ENCODE measurements around the gene SLC22A5.
"Not testable (repeated sequence)": the region's sequence is repeated elsewhere in the genome, so short reads cannot be mapped to it uniquely, and the experiment has no call there.

Gene SLC22A5

GRCh38 chr5:132411304-132412013 is 41.9 kb downstream of the SLC22A5 start:
- Histone ChIP-seq H3F3A (ENCODE audit: low read depth) (no peaks in the 10 kb centered on the region), H2AFZ (ENCODE audit: low read length) (peak overlapping the region; percentile 56; the same call in 1 of the 2 replicates), H4K20me1 (ENCODE audit: insufficient read depth, low read length, poor library complexity, severe bottlenecking) (no peaks in the 10 kb centered on the region), H3K36me3 (ENCODE audit: insufficient read depth, low read length) (no peaks in the 10 kb centered on the region), H3K9me3 (ENCODE audit: insufficient read depth, low read depth, low read length) (no peaks in the 10 kb centered on the region), H3K4me2 (ENCODE audit: low read depth, low read length, poor library complexity, severe bottlenecking) (peak overlapping the region; percentile 95), H3K79me2 (ENCODE audit: insufficient read depth, low read length) (peaks cover 56% of the 10 kb centered on the region), H3K4me1 (ENCODE audit: insufficient read depth, low read length, poor library complexity, severe bottlenecking) (peaks cover 50% of the 10 kb centered on the region), H3K27me3 (ENCODE audit: insufficient read depth, low read length, poor library complexity, severe bottlenecking) (no peaks in the 10 kb centered on the region), H3K9ac (ENCODE audit: low read depth, low read length, poor library complexity, severe bottlenecking) (peak overlapping the region; percentile 98), H3K4me3 (ENCODE audit: low read length, poor library complexity, severe bottlenecking) (peak overlapping the region; percentile 90), H3K9me2 (replicated peaks; ENCODE audit: low read depth, low read length) (no peaks in the 10 kb centered on the region)
- no peak for TF ChIP-seq CTCF (conservative IDR thresholded peaks at IDR 0.05; ENCODE audit: low read length)
- no peak for TF ChIP-seq EZH2phosphoT487 (IDR thresholded peaks at IDR 0.05; ENCODE audit: borderline replicate concordance)

- no peaks in the 10 kb centered on the region for H4K20me1 ChIP-seq (ENCODE audit: insufficient read depth, low read length, poor library complexity, severe bottlenecking)
- H3K27me3 ChIP-seq (ENCODE audit: insufficient read depth, low read length, poor library complexity, severe bottlenecking) = no peaks in the 10 kb centered on the region
- peaks cover 59% of the 10 kb centered on the region for H3K4me1 ChIP-seq (ENCODE audit: insufficient read depth, low read length, poor library complexity, severe bottlenecking)
- H3K9me3 ChIP-seq (ENCODE audit: insufficient read depth, low read depth, low read length) = no peaks in the 10 kb centered on the region
- no peak overlapping the region for H2AFZ ChIP-seq (ENCODE audit: low read length)
- no peaks in the 10 kb centered on the region for H3K9me2 ChIP-seq (replicated peaks; ENCODE audit: low read depth, low read length)
- no peak for TF ChIP-seq EZH2phosphoT487 (IDR thresholded peaks at IDR 0.05; ENCODE audit: borderline replicate concordance)
- TF ChIP-seq CTCF (conservative IDR thresholded peaks at IDR 0.05; ENCODE audit: low read length) = no peak
- peaks cover 71% of the 10 kb centered on the region for H3K79me2 ChIP-seq (ENCODE audit: insufficient read depth, low read length)
- peak overlapping the region; percentile 98 for H3K9ac ChIP-seq (ENCODE audit: low read depth, low read length, poor library complexity, severe bottlenecking)
- peak overlapping the region; percentile 95 for H3K4me2 ChIP-seq (ENCODE audit: low read depth, low read length, poor library complexity, severe bottlenecking)
- H3F3A ChIP-seq (ENCODE audit: low read depth) = no peaks in the 10 kb centered on the region
- peak overlapping the region; percentile 48 for H3K4me3 ChIP-seq (ENCODE audit: low read length, poor library complexity, severe bottlenecking)
- H3K36me3 ChIP-seq (ENCODE audit: insufficient read depth, low read length) = no peaks in the 10 kb centered on the region
Measured at GRCh38 chr5:132413567-132413966, 44.1 kb downstream of the SLC22A5 start.

GRCh38 chr5:132414634-132415378 is 45.3 kb downstream of the SLC22A5 start:
- no peak for TF ChIP-seq EZH2phosphoT487 (IDR thresholded peaks at IDR 0.05; ENCODE audit: borderline replicate concordance)
- no peak for TF ChIP-seq CTCF (conservative IDR thresholded peaks at IDR 0.05; ENCODE audit: low read length)
- H3K4me2 ChIP-seq (ENCODE audit: low read depth, low read length, poor library complexity, severe bottlenecking) = peak overlapping the region; percentile 62
- H3F3A ChIP-seq (ENCODE audit: low read depth) = no peaks in the 10 kb centered on the region
- peak overlapping the region; percentile 50 for H3K9ac ChIP-seq (ENCODE audit: low read depth, low read length, poor library complexity, severe bottlenecking)
- no peak overlapping the region for H2AFZ ChIP-seq (ENCODE audit: low read length)
- peaks cover 61% of the 10 kb centered on the region for H3K4me1 ChIP-seq (ENCODE audit: insufficient read depth, low read length, poor library complexity, severe bottlenecking)
- no peaks in the 10 kb centered on the region for H3K9me2 ChIP-seq (replicated peaks; ENCODE audit: low read depth, low read length)
- H3K9me3 ChIP-seq (ENCODE audit: insufficient read depth, low read depth, low read length) = no peaks in the 10 kb centered on the region
- H4K20me1 ChIP-seq (ENCODE audit: insufficient read depth, low read length, poor library complexity, severe bottlenecking) = no peaks in the 10 kb centered on the region
- H3K36me3 ChIP-seq (ENCODE audit: insufficient read depth, low read length) = no peaks in the 10 kb centered on the region
- H3K79me2 ChIP-seq (ENCODE audit: insufficient read depth, low read length) = peaks cover 63% of the 10 kb centered on the region
- H3K4me3 ChIP-seq (ENCODE audit: low read length, poor library complexity, severe bottlenecking) = peak overlapping the region; percentile 30
- H3K27me3 ChIP-seq (ENCODE audit: insufficient read depth, low read length, poor library complexity, severe bottlenecking) = no peaks in the 10 kb centered on the region

GRCh38 chr5:132415516-132415915 is 46.0 kb downstream of the SLC22A5 start:
- not testable (repeated sequence) for H3K9me2 ChIP-seq (replicated peaks; ENCODE audit: low read depth, low read length); H3F3A ChIP-seq (ENCODE audit: low read depth); H3K27me3 ChIP-seq (ENCODE audit: insufficient read depth, low read length, poor library complexity, severe bottlenecking); H3K9me3 ChIP-seq (ENCODE audit: insufficient read depth, low read depth, low read length); H3K36me3 ChIP-seq (ENCODE audit: insufficient read depth, low read length); H2AFZ ChIP-seq (ENCODE audit: low read length); H4K20me1 ChIP-seq (ENCODE audit: insufficient read depth, low read length, poor library complexity, severe bottlenecking)
- Histone ChIP-seq H3K4me3 (ENCODE audit: low read length, poor library complexity, severe bottlenecking) (peak overlapping the region; percentile 30), H3K4me2 (ENCODE audit: low read depth, low read length, poor library complexity, severe bottlenecking) (peak overlapping the region; percentile 62), H3K79me2 (ENCODE audit: insufficient read depth, low read length) (peaks cover 65% of the 10 kb centered on the region), H3K4me1 (ENCODE audit: insufficient read depth, low read length, poor library complexity, severe bottlenecking) (peaks cover 66% of the 10 kb centered on the region), H3K9ac (ENCODE audit: low read depth, low read length, poor library complexity, severe bottlenecking) (peak overlapping the region; percentile 50)
